Medulla oblongata (tissue), 1 donor: ENCODE measurements around the gene ZBTB47.

Experiments used
- DNase-seq: peaks from one replicate; pipeline ENCODE4 v3.0.0-alpha.2; 2015; ENCODE audit errors: extremely low spot score

Gene ZBTB47

DNA sequence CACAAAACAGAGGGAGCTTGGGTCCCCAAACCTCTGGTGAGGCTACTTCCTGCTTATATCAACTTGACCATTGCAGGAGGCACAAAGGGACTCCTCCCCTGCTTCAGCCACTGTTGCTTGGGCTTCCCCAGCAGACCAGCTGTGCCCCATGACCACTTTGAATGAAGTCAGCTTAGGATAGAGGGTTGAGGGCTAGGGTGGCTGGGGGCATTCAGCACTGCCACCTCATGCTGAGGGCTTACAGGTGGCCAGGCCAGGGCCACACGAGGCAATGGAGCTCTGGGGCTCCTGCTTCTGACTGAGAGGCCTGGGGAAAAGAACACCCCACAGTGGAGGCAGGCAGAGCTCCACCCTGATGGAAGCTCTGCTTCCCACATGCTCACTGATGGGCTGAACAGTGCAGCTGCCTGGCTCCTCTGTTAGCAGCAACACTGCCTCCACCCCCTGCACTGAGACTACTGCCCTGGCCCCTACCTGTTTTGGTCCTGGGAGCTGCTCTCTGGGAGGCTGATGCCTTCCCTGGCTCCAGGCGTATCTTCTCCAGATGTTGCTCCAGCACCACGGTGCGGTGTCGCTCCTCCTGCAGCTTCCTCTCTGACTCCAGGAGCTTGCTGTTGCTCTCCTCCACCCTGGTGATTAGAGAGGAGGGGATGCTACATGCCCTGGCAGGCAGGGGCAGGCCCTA, 59.3 kb downstream of the ZBTB47 start:
- no peak for DNase-seq

DNA sequence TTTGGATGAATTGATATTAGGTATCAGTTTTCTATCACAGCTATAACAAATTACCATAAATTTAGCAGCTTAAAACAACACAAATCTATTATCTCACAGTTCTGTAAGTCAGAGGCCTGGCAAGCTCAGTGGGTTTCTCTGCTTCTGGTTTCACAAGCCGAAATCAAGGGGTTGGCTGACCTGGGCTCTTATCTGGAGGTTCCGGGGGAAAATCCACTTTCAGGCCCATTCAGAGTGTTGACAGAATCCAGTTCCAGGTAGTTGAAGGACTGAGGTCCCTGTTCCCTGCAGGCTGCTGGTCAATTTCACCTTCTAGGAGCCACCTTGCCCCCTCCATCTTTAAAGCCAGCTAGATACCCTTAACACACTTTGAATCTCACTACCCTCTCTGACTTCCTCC, 60.2 kb downstream of the ZBTB47 start:
- DNase-seq = no peak

DNA sequence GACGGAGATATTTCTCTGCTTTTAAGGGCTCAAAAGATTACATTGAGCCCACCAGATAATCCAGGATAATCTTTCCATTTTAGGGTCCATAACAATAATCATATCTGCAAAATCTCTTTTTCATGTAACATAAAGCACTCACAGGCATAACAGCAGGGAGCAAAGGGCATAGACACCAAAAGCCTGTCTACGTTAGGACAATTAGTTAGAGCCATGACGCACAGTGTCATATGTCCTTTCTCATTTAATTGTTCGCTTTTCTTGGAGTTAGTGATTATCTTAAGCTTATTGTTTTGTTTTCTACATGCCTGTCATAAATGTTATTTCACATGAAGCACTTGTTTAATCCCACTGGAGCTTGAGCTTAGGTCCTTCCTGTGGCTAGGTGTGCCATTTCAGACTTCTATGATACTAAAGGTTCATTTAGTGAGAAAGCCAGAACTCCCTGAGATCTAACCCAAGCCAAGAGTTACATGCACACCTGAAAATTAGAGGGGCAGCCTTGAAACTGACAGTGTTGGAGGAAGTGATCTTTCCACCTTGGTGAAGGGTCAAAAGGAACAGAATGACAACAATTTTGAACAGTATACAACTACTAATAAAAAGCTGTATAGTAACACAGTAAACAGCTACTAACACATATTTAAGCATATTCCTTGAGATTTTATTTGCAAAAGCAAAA, 60.8 kb downstream of the ZBTB47 start:
- no peak for DNase-seq
